ENCODE results near the gene KBTBD7. TPM values are rescaled to one million over a fixed set of nuclear protein-coding genes. Genes with fewer than 3 reads are reported as not detected.

The KBTBD7 gene
- total RNA-seq, 1 experiment from 2014 or later, result 10.5 TPM

DNA sequence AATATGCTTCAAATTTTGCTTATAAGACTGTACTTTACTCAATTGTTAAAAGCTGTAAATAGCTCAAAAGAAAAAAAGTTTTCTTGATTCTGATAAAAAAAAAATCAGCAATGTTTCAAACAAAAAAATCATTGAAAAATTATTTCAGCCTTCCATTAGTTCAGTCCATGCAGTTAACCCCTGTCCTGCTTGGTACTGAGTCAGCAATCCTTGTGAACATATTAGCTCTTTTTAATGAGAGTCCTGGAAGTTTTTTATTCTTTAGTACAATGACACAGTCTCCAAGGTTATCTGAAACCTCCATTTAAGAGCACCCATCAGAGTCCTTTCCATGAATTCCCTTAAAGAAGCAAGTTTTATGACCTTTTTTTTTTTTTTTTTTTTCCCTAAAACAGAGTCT is 40.3 kb downstream of the KBTBD7 start:
- Mint-ChIP-seq H3K36me3 (ENCODE audit: insufficient read depth, unreplicated experiment) (peaks cover 8% of the 10 kb centered on the region), H3K27ac (ENCODE audit: unreplicated experiment) (no peak overlapping the region), H3K9me3 (ENCODE audit: unreplicated experiment) (peaks cover 50% of the 10 kb centered on the region), H3K27me3 (ENCODE audit: insufficient read depth, unreplicated experiment) (no peaks in the 10 kb centered on the region), H3K4me3 (ENCODE audit: unreplicated experiment) (no peak overlapping the region), H3K4me1 (ENCODE audit: low read depth, unreplicated experiment) (no peaks in the 10 kb centered on the region)
- no peak for TF ChIP-seq CTCF (IDR thresholded peaks at IDR 0.05; ENCODE audit: insufficient read depth in 1 of 2, low read depth in 1 of 2, low read length in 1 of 2, severe bottlenecking in 1 of 2, unreplicated experiment in 1 of 2)
- Histone ChIP-seq H3K4me1 (no peaks in the 10 kb centered on the region), H3K9me3 (peaks cover 17% of the 10 kb centered on the region), H3K4me3 (ENCODE audit: low read depth, low read length) (no peak overlapping the region), H3K27me3 (replicated peaks; ENCODE audit: control insufficient read depth, insufficient read depth, low read length) (no peaks in the 10 kb centered on the region), H3K36me3 (ENCODE audit: control insufficient read depth, insufficient read depth, low read length) (no peaks in the 10 kb centered on the region)
- ChIA-PET CTCF (no interaction called here), POLR2A (no interaction called here)
- intact Hi-C loops (cut with micrococcal nuclease; ENCODE audit: unreplicated experiment), result no loop called here
- BruUV-seq (replicated peaks), result no TSS peak
- DNase-seq, result no peak

GRCh38 chr13:41152005-41152404 is 42.4 kb downstream of the KBTBD7 start:
- peaks cover 38% of the 10 kb centered on the region for H3K9me3 ChIP-seq

GRCh38 chr13:41150058-41150457 is 44.3 kb downstream of the KBTBD7 start:
- H3K4me3 ChIP-seq (ENCODE audit: low read depth, low read length), result no peak overlapping the region
- no TSS peak for BruUV-seq (replicated peaks)
- no peak overlapping the region for H3K27ac Mint-ChIP-seq (ENCODE audit: unreplicated experiment)

More at GRCh38 chr13:41152005-41152404, 42.4 kb downstream of the KBTBD7 start:
- Mint-ChIP-seq H3K27me3 (ENCODE audit: insufficient read depth, unreplicated experiment) (no peaks in the 10 kb centered on the region), H3K4me3 (ENCODE audit: unreplicated experiment) (no peak overlapping the region), H3K27ac (ENCODE audit: unreplicated experiment) (no peak overlapping the region), H3K4me1 (ENCODE audit: low read depth, unreplicated experiment) (no peaks in the 10 kb centered on the region), H3K36me3 (ENCODE audit: insufficient read depth, unreplicated experiment) (peaks cover 16% of the 10 kb centered on the region), H3K9me3 (ENCODE audit: unreplicated experiment) (peaks cover 69% of the 10 kb centered on the region)
- intact Hi-C loops (cut with micrococcal nuclease; ENCODE audit: unreplicated experiment), result no loop called here
- Histone ChIP-seq H3K4me3 (ENCODE audit: low read depth, low read length) (no peak overlapping the region), H3K27me3 (replicated peaks; ENCODE audit: control insufficient read depth, insufficient read depth, low read length) (no peaks in the 10 kb centered on the region), H3K36me3 (ENCODE audit: control insufficient read depth, insufficient read depth, low read length) (no peaks in the 10 kb centered on the region), H3K4me1 (no peaks in the 10 kb centered on the region)
- no TSS peak for BruUV-seq (replicated peaks)
- TF ChIP-seq CTCF (IDR thresholded peaks at IDR 0.05; ENCODE audit: insufficient read depth in 1 of 2, low read depth in 1 of 2, low read length in 1 of 2, severe bottlenecking in 1 of 2, unreplicated experiment in 1 of 2), result no peak
- no peak for DNase-seq
- POLR2A ChIA-PET, result no interaction called here
- CTCF ChIA-PET, result no interaction called here

More at GRCh38 chr13:41150058-41150457, 44.3 kb downstream of the KBTBD7 start:
- Mint-ChIP-seq H3K27me3 (ENCODE audit: insufficient read depth, unreplicated experiment) (no peaks in the 10 kb centered on the region), H3K4me1 (ENCODE audit: low read depth, unreplicated experiment) (no peaks in the 10 kb centered on the region), H3K4me3 (ENCODE audit: unreplicated experiment) (no peak overlapping the region), H3K9me3 (ENCODE audit: unreplicated experiment) (peaks cover 71% of the 10 kb centered on the region), H3K36me3 (ENCODE audit: insufficient read depth, unreplicated experiment) (peaks cover 16% of the 10 kb centered on the region)
- no peaks in the 10 kb centered on the region for H3K27me3 ChIP-seq (replicated peaks; ENCODE audit: control insufficient read depth, insufficient read depth, low read length)
- TF ChIP-seq CTCF (IDR thresholded peaks at IDR 0.05; ENCODE audit: insufficient read depth in 1 of 2, low read depth in 1 of 2, low read length in 1 of 2, severe bottlenecking in 1 of 2, unreplicated experiment in 1 of 2), result no peak
- no peak for DNase-seq
- H3K9me3 ChIP-seq, result peaks cover 39% of the 10 kb centered on the region
- ChIA-PET CTCF (no interaction called here), POLR2A (no interaction called here)
- H3K36me3 ChIP-seq (ENCODE audit: control insufficient read depth, insufficient read depth, low read length), result no peaks in the 10 kb centered on the region
- no peaks in the 10 kb centered on the region for H3K4me1 ChIP-seq
- intact Hi-C loops (cut with micrococcal nuclease; ENCODE audit: unreplicated experiment), result no loop called here
